GM21367 (cell line): ENCODE data around the gene TEAD2.
"Not testable (repeated sequence)": the region's sequence is repeated elsewhere in the genome, so short reads cannot be mapped to it uniquely, and the experiment has no call there.

Experiments used
- ATAC-seq: cut with Tn5 transposase; IDR thresholded peaks from one replicate; pipeline ENCODE4 v1.9.1; 2021; ENCODE audit not compliant: unreplicated experiment

TEAD2 gene

DNA sequence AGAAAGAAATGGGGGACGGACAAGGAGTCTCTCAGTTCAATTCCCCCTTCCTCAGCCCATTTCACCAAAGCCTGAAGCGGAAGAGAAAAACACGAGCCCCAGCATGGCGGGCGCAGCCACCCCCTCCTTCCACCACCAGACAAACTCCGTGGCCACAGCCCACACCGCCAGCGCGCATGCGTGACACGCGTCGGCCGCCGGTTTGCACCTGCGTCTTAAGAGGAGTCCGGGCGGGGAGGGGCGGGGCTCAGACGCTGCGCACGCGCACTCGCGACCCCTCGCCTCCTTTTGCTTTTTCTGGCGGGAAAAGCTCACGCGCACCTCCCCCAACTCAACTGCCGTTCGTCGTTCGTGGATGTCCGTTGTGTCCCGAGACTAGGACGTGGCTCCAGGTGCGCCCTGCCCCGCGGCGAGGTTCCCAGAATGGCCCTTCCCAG lies 25.7 kb upstream of the TEAD2 start, which contains the start of gene KASH5:
KASH5 (plus strand) TSS at position 314 of the 437 bp plus-strand sequence. CDS start 2,635 bp downstream, outside the sequence.
- ATAC-seq: no peak

DNA sequence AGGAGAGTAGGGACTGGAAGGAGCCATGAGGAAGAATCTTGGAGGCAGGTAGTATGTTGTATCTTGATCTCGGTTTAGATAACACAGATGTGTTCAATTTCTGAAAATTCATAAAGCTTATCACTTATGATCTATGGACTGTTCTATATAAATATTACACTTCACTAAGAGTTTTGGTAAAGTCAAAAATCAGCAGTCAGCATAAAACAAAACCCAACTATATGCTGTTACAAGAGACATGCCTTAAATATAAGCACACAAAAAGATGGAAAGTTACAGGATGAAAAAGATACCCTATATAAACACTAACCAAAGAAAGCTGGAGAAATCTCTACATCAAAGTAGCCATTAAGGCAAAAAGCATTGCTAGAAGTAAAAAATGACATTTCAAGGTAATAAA lies 21.4 kb upstream of the TEAD2 start:
- ATAC-seq: no peak

- ATAC-seq: no peak
Measured at GRCh38 chr19:49382639-49383038, 20.4 kb upstream of the TEAD2 start.

GRCh38 chr19:49380391-49380790 lies 18.2 kb upstream of the TEAD2 start:
- no peak for ATAC-seq

DNA sequence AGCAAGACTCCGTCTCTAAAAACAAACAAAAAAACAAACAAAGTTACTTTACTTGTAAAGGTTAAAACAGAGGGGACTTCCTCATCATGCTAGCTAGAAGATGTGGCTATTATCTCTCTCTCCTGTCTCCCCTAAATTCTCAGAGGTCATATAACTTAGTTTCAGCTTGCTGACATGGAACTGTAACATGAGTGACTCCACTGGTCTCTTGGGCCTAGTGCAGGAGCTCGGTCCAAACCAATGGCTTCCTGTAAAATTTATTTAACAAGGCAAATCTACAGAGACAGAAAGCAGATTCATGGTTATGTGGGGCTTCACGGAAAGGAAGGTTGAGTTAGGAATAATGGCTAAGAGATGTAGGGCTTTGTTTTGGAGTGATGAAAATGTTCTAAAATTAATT lies 16.3 kb upstream of the TEAD2 start:
- no peak for ATAC-seq

GRCh38 chr19:49374665-49375434 lies 12.6 kb upstream of the TEAD2 start:
- no peak for ATAC-seq

GRCh38 chr19:49373174-49373573 lies 11.0 kb upstream of the TEAD2 start:
- not testable (repeated sequence) for ATAC-seq

DNA sequence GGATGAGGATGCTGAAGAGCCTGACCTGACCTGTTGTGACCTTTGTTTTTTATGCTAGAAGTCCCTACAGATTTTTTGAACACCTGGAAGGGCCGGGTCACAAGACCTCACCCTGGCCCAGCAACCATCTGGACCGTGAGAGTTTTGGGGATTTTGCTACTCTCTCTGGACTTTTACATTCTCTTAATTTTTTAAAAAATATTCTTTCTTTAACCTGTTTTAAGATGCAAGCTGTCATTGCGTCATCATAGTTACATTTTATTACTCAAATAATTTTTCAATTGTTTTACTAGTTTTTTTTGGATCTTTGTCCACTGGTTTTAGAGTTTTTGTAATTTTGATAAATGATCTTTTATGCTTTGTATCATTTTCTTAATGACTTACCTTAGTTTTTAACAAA lies 9.0 kb upstream of the TEAD2 start:
- ATAC-seq: no peak

DNA sequence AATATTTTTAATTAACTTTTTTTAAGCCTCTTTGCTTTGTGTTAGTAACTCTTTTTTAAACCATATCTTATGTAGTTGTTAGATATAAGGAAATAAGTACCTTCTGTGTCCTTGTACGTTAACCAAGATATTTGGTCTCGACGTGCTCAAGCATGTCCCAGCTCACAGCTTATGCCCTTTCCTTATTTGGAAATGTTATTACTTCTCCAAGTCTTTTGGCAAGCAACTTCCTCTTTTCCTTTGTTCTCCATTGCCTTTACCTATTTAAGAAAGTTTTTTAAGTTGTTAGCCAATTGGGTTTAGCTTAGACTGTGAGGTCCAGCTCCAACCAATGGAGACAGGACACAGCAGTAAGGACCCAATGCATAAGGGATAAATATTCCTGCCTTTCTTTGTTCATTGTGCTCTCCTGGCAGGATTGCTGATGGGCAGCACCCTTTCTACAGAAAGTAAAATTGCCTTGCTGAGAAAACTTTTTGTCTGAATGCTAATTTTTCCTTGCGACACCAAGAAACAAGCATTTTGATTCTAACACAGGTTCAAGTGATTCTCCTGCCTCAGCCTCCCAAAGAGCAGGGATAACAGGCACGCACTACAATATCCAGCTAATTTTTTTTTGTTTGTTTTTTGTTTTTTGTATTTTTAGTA lies 6.6 kb upstream of the TEAD2 start:
- ATAC-seq: no peak

GRCh38 chr19:49366110-49366509 lies 3.9 kb upstream of the TEAD2 start:
- no peak for ATAC-seq

DNA sequence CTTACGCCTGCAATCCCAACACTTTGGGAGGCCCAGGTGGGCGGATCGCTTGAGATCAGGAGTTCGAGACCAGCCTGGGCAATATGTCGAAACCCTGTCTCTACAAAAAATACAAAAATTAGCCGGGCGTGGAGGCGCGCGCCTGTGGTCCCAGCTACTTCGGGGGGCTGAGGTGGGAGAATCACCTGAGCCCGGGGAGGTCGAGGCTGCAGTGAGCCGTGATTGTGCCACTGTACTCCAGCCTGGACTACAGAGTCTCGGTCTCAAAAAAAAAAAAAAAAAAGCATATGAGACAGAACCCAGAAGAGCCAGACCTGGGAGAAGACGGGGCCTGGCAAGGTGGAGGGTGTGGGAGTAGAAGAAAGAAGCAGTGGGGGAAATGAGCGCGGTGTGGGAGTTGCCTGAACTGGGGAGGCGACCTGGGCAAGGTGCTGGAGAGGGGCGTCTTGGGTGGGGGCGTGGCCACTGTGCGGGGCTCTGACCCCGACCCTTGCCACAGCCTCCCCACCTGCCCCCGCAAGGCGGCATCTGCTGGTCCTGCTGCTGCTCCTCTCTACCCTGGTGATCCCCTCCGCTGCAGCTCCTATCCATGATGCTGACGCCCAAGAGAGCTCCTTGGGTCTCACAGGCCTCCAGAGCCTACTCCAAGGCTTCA lies 2.0 kb upstream of the TEAD2 start:
- ATAC-seq: no peak

DNA sequence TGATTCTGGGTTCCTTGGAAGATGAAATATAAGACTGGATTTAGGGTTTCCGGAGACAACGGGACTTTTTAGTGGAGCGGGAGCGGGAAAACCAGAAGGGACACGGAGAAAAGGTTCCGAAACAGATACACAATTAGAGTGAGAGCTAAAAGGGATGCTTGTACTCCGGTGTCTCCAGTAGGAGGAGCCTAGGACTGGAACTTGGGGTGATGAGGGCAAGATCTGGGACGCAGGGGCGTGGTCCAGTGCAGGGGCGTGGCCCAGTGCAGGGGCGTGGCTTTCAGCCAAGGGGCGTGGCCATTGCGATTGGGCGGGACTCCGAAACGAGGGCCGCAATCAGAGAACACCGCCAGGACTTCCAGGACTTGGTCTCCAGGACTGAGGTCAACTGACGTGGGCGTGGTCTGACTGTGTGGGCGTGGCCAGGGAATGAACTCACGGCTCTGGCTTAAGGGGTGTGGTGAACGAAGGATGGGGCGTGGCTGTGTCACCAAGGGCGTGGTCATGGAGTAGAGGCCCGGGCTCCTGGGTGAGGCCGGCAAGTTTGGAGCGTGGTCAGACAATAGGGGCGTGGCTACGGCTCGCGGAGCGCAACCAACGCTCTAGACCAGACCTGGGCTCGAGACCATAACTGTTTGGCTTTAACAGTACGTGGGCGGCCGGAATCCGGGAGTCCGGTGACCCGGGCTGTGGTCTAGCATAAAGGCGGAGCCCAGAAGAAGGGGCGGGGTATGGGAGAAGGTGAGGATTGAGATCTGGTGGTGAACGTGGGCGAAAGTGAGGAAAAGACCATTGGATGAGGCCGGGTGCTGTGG lies 1.3 kb upstream of the TEAD2 start, which contains the start of gene DKKL1:
DKKL1 (plus strand) TSS at position 610 of the 815 bp plus-strand sequence; CDS start at position 732, 122 bp downstream.
- ATAC-seq: no peak

DNA sequence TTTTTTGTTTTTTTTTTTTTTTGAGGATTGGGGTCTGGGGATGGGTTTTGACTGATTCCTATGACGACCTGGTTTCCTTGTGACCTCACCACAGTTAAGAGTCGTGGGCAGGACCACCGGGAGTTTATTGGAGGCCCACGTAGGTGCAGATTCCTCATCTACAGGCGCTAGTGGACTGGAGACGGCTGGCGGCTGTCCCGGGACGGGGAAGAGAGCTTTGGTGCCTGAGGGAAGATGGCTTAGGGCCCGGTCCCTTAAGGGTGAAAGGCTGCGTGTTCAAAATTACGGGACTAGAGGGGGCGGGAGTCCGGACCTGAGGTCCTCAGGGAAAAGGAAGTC lies 682 bp upstream of the TEAD2 start:
- no peak for ATAC-seq

- ATAC-seq: no peak
Measured at GRCh38 chr19:49361438-49362047, 673 bp downstream of the TEAD2 start.

GRCh38 chr19:49359851-49360820 lies 2.1 kb downstream of the TEAD2 start:
- ATAC-seq: no peak

GRCh38 chr19:49357186-49357585 lies 5.0 kb downstream of the TEAD2 start:
- ATAC-seq: no peak

DNA sequence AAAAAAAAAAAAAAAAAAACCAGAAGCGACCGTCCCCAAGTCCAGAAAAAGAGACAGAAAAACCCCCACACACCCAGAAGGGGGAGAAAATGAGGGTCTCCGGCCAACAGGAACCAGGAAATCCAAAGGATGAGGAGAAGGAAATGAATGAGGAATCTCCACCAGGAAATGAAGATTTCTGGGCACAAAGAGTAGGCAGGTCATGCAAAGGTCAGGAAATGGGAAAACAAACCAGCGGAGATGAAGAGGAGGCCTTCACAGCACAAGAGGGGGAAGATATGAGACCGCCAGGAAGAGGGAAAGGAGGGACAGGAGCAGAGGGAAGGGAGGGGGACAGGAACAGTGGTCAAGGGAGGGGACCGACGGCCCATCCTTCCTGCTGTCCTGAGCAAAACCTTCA lies 5.8 kb downstream of the TEAD2 start:
- no peak for ATAC-seq

DNA sequence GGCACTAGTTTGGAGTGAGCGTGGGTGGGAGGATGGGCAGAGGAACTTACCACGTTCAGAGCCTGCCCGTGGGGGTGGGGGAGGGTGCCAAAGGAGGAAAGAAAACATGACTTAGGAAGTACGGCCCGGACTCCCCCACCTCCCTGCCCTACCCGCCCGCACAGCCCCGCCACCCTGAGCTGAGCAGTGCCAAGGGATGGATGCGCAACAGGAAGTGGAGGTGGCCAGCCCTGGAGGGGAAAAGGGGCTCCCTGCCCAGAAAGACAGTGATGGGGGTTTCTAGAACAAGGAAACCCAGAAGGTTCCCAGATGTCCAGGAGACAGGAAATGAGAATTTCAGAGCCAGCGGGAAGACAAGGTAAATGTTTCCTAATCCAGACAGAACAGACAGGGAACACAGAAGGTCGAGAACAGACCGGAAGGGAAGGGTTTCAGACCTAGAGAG lies 6.3 kb downstream of the TEAD2 start:
- ATAC-seq: no peak

DNA sequence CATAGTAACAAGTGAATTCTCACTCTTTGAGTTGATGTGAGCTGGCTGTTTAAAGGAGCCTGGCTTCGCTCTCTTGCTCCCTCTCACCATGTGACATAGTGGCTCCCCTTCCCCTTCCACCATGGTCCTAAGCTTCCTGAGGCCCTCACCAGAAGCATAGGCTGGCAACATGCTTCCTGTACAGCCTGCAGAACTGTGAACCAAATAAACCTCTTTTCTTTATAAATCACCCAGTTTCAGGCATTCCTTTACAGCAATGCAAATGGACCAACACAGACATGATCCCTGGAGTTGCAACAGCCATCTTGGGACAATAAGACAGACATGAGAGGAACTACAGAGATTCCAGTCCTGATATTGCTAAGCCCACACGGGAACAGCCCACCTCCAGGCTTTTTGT lies 12.6 kb downstream of the TEAD2 start:
- ATAC-seq: no peak
